Inflammatory macrophage treated with lipopolysaccharide for 4 hours (primary cell): Measurements from ENCODE around the gene ITGB6.
A peak's percentile ranks its signal among the peaks of the same experiment; 100 is the strongest.

Experiments
- DNase-seq: peaks from one replicate; pipeline ENCODE4 v3.0.0-alpha.2; 2020

The ITGB6 gene

DNA sequence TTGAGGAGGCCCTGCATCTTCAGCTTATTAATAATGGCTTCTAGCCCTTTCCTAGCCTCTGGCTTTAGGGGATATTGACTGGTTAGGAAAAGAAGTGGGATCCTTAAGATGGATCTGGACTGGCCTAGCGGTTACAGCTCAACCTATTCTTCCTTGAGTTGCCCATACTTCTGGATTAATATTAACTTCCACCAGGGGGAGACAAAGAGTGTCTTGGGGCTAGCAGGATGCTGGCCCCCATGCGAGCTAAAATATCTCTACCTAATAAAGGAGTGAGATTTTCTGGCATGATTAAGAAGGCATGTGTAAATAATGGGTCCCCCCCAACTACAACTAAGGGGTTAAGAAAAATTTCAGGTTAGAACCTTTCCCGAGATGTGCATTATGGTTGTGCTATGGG lies 114.4 kb downstream of the ITGB6 start:
- DNase-seq, result no peak

DNA sequence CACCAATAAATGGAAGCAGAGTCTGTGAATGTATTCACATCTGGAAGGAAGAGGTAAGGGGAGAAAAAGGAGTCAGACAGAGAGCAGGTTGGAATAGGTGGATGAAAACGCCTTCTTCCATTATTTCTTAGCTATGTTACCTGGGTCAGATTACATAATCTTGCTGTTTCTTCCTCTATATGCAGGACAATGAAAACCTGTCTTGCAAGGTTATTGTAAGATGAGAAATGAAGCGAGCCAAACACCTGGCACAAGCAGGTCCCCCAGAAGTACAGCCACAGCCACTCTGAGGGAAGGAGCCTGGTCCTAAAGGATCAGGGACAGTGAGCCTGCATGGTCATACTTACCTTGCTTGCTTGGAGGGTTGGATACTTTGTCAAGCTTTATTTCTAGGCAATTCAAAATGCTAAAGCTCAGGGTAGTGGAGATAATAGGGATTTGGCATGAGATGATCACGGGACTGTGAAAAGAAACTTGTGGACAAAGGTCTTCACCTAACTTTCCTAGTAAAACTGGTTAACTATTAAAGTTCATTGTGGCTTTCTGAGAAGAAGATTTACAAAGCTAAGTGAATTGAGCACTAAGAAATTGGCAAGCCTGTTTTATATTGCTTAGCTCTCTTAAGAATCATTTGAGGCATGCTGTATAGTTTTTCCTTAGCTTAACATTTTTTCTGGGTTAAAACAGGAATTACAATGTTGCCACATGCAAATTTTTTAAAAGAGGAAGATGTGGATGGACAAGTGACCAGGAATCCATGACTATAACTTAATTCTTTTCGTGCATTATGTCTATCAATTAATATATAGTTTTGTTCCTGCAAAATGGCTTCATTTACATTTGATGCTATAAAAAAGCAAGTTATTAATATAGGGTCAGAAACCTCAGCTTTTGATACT lies 121.9 kb downstream of the ITGB6 start:
- peak; percentile 16 for DNase-seq

DNA sequence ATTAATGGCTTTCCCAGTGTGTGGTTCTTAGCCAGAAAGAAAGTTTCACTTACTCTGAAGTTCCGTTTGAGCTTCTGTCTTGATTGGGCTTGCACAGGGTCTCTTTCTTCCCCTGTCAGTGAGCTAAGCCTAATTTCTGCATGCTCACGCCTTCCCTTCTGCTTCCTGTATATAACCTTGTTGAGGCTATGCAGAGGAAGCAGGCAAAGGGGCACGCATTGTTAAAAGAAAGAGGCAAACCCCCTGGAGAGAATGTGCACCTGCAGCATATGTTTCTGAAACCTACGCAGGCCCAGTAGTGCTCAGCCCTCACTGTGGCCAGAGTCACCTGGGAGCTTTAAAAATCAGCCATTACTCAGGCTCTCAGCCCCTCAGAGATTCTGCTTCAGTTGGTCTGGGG lies 123.2 kb downstream of the ITGB6 start:
- DNase-seq, result peak; percentile 27

DNA sequence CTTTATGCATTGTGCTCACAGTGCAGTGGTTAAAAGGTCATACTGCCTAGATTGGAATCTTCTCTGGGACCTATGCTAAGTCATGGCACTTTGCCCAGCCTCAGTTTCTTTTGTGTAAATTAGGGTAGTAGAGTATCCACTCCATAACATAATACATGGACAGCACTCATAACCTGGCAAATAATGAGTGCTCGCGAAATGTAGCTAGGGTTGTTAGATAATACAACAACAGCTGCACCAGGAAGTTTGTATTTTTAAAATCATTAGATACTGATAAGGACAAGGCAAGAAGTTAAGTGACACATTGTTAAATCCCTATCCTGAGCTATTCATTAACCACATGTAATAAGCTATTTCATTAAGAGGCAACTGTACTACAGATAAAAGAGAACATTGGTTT lies 123.8 kb downstream of the ITGB6 start:
- no peak for DNase-seq

DNA sequence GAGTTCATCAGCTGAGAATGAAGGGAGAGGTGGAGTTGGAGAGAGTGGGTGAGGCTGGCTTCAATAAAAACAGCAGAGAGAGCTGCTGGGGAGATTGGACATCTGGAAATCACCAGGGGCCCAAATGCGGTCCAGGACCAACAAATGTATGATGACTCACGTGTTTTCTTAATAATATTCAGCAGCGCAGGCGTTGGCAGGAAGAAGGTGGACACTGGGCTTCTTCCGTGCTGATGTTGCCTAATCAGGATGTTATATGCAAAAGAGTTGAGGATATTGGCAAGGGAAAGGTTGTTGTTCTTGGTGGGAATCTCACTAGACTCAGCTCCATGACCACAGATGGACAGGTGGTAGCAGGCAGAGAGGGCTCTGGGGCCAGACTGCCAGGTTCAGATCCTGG lies 124.9 kb downstream of the ITGB6 start:
- DNase-seq, result peak; percentile 38

DNA sequence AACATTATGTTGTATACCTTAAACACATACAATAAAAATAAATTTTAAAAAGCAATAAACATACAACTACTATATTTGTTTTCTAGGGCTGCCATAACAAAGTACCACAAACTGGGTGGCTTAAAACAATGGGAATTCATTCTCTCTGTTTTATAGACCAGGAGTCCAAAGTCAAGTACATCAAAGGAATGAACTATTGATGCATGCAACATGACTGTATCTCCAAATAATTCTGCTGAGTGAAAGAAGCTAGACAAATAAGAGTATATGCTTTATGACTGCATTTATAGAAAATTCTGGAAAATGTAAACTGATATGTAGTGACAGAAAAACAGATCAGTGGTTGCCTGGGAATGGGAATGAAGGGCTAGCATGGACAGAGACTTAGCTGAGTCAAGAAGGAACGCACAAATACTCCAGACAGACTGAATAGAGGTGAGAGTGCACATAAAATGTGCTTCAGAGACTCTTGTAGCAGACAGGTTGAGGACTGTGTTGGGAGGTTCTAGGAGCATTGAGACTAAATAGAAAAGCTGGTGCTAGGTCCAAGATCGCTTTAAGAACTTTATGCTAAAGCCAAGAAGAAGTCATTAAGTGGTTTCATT lies 126.7 kb downstream of the ITGB6 start:
- no peak for DNase-seq

DNA sequence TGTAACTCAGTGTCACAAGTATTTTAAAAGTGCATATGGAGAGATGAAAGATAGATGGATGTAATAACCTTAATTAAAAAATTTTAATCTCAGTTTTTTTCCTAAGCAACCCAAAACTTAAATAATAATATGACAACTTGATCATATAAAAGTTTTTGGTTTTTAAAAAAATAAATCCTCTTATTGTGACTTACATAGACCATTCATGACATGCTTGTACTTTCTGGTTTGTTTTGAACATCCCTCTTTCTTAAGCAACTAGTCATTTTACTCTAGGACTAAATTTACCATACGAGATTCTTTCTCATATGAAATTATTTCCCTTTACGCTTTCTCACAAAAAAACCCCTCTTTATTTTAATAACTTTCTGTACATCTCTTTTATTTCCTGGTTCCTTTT lies 131.2 kb downstream of the ITGB6 start:
- DNase-seq, result no peak

DNA sequence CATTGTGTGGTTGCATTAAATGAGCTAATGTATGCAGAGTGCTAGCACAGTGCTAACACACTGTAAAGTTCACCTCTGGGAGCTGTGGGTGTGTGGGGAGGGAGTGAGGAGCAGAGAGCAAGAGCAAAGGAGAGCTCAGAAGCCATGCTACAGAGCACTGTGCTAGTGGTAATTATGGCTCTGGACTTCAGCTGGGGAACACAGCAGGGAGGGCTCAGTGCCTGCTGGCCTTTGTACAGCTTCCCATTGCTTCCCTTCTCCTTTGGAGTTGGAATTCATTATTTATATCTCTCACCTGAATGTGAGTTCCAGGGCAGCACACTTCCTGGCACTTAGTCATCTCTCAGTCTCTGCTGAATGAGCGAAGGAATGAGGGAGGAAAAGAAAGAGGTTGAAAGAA lies 135.2 kb downstream of the ITGB6 start:
- no peak for DNase-seq

DNA sequence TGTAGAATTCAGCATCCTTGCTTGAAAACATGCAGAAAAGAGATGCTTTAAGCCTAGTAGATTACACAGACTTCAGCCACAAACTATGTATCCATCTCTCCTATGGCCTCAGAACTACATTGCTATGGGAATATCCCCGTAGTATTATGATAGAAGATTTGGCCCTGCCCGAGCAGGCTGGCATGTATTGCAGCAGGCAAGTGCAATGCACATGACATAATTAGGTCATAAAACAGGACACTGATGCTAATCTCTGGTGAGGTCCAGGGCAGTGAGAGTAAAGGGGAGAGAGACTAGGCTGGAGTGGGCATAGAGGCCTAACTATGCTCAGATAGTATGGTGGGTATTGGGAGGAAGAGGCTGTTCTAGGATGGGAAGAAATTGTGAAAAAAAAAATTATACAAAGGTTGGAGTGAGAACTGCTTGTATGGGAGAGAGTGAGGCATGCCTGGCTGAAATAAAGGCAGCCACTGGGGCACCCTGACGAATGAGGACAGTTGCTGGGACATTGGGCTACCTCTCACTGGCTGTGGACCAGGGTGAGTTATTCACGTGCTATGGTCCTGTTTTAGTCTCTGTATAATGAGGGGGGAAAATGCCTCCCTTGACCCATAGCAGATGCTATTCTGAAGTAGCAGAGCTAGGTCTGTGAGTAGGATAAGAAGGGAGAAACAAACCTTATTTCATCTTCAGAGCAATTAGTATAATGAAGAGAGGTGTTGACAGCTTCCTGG lies 136.0 kb downstream of the ITGB6 start:
- DNase-seq, result no peak

DNA sequence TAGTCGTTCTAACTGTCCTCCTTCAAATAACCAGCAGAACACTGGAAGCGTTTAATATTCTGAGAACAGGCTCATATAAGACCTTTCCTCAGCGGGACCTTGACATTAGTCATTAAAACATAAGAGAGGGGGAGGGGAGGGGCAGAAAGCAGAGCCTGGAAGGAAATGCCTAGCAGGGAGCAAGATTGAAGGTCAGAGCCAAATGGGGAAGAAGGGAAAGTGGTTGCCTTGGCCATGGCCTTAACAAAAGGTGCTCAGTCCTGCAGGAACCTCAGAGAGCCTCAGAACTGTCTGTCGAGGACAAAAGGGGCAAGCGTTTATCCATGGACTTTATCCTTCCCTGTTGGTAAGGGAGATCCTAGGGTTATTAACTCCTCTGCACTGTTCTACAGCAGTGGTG lies 136.8 kb downstream of the ITGB6 start:
- no peak for DNase-seq

DNA sequence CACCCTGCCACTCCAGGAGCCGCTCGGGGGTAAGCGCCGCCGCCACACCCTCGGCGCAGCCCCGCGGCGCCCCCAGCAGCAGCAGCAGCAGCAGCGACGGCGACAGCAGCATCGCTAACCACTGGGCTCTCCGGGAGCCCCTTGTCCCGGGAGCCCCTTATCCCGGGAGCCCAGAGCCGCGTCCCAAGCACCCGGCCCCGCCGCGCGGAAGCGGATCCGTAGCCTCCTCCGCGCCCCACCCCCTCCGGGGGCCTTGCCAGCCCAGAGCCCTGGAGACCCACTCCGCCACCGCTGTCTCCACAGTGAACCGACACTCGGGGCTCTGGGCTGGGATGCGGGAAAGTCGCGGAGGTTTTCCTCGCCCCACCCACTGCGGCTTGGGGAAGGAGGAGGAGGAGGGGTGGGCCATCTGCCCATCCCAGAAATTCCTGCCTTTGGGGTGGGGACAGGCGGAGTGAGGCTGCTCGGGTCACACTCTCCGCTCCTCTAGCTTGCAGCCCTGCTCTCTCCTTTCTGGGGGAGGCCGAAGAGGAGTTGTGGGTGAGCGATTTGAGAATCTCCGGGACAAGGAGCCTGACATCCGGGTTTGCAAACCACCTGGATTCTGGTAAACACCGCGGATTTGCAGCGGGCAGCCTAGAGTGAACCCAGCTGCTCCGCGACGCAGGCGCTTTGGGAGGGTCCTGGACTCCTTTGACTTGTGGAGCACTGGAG lies 137.6 kb downstream of the ITGB6 start, which contains the start of gene PLA2R1:
PLA2R1 (minus strand) TSS at position 324 of the 714 bp plus-strand sequence; CDS start at position 112, 212 bp downstream.
- DNase-seq, result no peak

DNA sequence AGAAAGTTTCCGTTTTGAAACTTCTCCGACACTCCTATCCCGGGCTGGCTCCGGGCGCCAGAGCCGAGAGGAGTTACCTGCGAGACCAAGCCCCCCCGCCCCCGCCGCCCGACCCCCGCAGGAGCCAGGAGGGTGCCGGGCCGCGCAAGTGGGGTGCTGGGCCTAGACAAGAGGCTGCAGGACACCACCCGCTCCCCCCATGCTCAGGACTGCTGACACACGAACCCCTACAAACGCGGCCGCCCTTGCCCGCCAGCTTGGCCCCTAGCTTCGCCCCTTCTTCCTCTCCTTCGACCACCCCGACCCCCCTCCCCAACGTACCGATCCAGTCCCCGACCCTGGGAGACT lies 138.2 kb downstream of the ITGB6 start:
- DNase-seq, result no peak

DNA sequence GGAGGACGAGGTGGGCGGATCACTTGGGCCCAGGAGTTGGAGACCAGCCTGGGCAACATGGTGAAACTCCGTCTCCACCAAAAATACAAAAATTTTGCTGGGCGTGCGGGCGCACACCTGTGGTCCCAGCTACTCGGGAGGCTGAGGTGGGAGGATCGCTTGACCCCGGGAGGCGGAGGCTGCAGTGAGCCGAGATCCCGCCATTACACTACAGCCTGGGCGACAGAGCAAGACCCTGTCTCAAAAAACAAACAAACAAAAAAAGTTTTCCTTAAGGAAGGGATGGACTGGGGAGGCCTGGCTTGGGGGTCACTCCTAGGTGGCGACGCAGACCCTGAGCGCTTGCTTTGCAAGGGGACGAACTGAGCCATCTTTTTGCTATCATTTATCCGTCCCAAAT lies 138.5 kb downstream of the ITGB6 start:
- no peak for DNase-seq

DNA sequence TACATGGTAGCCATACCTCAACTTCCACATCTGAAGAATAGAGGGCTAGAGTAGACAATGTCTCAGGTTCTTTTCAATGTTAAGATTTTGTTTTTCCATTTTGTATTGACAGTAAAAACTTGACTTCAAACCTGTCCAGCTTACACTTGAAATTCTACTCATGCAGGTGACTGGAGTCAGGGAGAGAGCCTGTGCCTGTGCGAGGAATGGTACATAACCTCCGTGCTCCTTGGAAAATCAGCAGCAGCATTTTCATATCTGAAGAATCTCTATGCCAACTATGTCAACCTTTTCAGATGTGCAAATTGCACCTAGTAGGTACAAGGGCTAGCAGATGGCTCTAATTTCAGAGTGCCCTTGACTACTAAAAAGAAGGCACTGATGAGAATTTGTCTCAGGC lies 139.8 kb downstream of the ITGB6 start:
- DNase-seq, result no peak

DNA sequence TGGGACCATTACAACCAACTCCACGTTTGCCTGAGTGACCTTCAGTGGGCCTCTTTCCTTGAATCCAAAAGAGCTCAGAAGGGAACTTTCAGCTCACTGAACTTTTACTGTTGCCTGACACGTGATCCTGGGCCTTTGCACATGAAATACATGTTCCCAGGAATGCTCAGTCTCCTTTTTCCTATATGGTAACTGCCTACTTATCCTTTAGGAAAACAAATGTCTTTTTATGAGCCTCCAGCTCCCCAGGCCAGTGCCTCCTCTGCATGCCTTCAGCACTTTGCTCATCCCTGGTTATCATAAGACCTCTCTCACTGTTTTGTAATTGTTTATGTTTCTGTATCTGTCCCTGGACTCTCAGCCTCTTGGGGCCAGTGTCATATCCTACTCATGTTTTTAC lies 142.7 kb downstream of the ITGB6 start:
- DNase-seq, result no peak

DNA sequence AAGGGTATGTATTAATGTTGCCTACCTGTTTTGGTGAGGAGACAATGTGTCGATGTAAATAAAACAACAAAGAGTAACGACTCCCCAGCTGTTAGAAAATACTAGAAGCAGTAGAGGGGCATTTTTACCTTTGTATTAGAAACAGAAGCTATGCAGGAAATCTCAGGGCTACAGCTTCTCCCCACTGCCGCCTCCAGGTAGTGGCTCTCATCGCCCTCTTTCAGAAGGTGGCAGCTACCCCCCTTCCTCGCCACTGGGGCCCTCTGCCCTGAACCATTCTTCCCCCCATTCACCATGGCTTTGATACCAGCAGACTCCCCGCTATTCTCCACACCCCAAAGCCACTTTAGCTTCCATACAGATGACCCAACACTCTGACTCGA lies 144.4 kb downstream of the ITGB6 start:
- DNase-seq, result no peak

DNA sequence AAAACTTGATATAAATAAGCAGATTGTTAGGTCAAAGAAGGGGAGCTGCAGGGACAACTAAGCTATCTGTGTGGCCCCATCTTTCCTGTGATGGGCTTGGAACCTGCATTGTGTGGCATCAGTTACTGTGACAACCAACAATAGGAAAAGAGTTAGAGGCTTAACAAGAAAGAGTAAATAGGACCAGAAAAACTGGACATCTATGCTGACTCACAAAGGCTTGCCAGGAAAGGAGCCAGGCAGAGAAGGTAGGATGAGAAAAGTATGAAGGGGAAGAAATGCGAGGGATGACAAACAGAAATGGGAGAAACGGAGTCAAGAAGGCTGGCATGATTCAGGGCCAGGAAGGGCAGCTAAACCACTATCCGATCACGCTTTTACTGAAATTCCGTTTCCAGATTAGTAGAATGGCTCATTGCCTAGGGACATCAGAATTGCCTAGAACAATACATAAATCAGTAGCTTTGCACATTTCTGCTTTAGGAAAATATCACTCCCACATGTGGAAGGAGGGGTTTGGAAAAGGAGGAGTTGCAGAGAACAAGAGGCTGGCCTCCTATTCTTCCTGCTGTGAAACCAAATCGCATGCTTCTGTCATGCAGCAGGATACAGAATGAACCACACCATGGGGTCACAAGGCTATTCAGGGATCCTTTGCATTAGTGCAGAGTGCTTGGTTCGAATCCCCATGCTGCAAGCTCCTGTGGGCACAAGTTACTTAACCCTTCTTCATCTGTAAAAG lies 144.9 kb downstream of the ITGB6 start:
- no peak for DNase-seq

DNA sequence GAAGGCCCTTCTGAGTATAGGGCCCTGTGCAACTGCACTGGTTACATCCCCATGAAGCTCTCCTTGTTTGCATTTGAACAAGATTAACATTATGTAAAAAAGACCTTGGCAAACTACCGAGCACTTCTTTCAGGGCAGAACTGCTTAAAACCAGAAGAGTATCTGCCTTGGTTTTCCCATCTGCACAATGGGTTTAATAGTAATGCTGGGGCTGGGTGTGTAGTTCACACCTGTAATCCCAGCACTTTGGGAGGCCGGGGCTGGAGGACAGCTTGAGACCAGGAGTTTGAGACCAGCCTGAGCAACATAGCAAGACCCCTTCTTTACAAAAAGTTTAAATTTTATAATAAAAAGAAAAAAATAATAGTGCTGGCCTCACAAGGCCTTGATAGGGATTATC lies 146.1 kb downstream of the ITGB6 start:
- DNase-seq, result no peak

DNA sequence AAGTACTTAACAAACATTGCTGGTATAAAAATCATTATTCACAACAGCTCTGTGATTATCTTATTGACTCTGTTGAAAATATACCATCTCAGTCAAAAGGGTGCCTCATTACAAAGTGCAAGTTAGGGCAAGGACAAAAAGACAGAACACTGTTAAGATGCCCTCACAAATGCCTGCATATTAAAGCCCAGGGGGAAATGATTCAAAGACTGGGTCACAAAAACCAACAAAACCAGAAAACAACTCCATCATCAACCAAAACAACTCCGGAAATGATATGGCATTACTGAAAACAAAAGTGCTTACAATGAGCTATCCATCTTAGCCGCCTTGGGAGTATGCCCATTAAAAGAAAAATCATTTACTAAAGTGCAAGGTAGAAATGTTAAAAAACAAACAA lies 147.5 kb downstream of the ITGB6 start:
- no peak for DNase-seq

DNA sequence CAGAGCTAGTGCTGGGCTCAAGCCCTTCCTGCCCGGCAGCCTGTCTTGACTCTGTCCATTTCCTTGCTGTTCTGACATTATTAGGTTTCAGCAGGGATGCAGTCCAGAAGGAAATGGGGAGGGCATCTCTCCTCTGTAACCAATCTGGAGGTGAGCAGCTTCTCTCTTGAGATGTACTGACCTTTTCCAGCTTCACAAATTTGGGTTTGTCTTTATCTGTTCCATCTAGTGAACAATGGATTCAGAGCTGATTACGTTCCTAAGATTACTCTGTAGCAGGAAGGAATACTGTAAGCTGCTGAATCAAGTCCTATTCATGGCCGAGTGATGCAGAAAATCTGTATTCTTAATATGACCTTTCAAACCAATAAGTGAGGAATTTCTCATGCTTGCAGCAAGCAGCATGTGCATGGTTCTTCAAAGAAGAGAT lies 148.7 kb downstream of the ITGB6 start:
- DNase-seq, result no peak

DNA sequence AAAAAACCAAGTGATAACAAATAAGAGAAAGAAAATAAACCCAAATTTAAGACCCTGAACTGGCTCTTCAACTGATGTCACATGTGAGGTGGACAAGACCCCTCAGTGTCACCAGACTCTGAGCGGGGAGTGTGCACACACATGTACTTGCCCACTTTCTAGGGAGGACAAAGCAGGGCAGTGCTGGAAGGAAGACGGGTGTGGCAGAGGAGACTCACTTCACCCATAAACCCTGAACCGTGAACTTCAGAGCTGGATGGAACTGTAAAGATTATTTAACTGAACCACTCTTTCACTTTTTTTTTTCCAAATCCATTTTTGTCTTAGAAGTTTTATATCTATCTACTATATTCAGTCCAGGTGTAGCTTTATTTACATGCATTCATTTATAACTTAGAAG lies 149.9 kb downstream of the ITGB6 start:
- DNase-seq, result no peak
